MCF 10A (cell line): ENCODE measurements around the gene ALKBH2. TPM values are rescaled to one million over a fixed set of nuclear protein-coding genes. Genes with fewer than 3 reads are reported as not detected.

Experiments used
- BruUV-seq: library from RNA; stranded (reverse); fragments of 400-500 nt; replicated peaks from 2 replicates; lab custom pipeline; 2021; lab: Mats Ljungman, UMichigan
- CTCF ChIA-PET: fragments of 300-600 bp; sonication (Branson Sonifier 250); formaldehyde crosslinking; extraction: SDS; loops from one replicate; lab custom pipeline; 2021; ENCODE audit warnings: antibody characterized with exemption, inconsistent platforms; lab: Yijun Ruan, JAX
- POLR2A ChIA-PET: fragments of 300-600, 350-650 bp; sonication (Branson Sonifier 250); formaldehyde crosslinking; extraction: SDS; loops from one replicate; lab custom pipeline; 2020; ENCODE audit warnings: antibody characterized with exemption, inconsistent platforms; lab: Yijun Ruan, JAX
- DNase-seq: peaks from one replicate; pipeline ENCODE4 v3.0.0-alpha.2; 2018; ENCODE audit not compliant: unreplicated experiment
- H3K27ac Mint-ChIP-seq: one replicate; pipeline ENCODE4 v1.8.0; 2022; ENCODE audit warnings: mild to moderate bottlenecking, low read depth, mixed read lengths; ENCODE audit not compliant: unreplicated experiment
- H3K27me3 Mint-ChIP-seq: one replicate; pipeline ENCODE4 v1.8.0; 2022; ENCODE audit warnings: mixed read lengths; ENCODE audit not compliant: insufficient read depth, unreplicated experiment
- H3K36me3 Mint-ChIP-seq: one replicate; pipeline ENCODE4 v1.8.0; 2022; ENCODE audit warnings: mild to moderate bottlenecking, moderate library complexity, mixed read lengths; ENCODE audit not compliant: insufficient read depth, unreplicated experiment
- H3K4me1 Mint-ChIP-seq: one replicate; pipeline ENCODE4 v1.8.0; 2022; ENCODE audit warnings: mixed read lengths; ENCODE audit not compliant: insufficient read depth, unreplicated experiment
- H3K4me3 Mint-ChIP-seq: one replicate; pipeline ENCODE4 v1.8.0; 2022; ENCODE audit warnings: mild to moderate bottlenecking, moderate library complexity, mixed read lengths; ENCODE audit not compliant: unreplicated experiment
- H3K9me3 Mint-ChIP-seq: one replicate; pipeline ENCODE4 v1.8.0; 2022; ENCODE audit warnings: mixed read lengths; ENCODE audit not compliant: unreplicated experiment
- intact Hi-C: fragments of 100-400 bp; cut with micrococcal nuclease; formaldehyde crosslinking; loops from 2 replicates; pipeline ENCODE4 v1.14.1; 2022
- total RNA-seq: library from RNA; stranded (reverse); gene quantifications from 2 replicates; pipeline ENCODE4 v1.2.3, GENCODE V29; 2022
- TF ChIP-seq, protein P1 (sequence below): fragments of 200-600 bp; IDR thresholded peaks from one replicate; pipeline ENCODE4 v1.8.0; 2022; ENCODE audit warnings: antibody characterized with exemption, mild to moderate bottlenecking; ENCODE audit not compliant: unreplicated experiment

The ALKBH2 gene
- total RNA-seq, 1 experiment from 2014 or later, result 48.9 TPM

DNA sequence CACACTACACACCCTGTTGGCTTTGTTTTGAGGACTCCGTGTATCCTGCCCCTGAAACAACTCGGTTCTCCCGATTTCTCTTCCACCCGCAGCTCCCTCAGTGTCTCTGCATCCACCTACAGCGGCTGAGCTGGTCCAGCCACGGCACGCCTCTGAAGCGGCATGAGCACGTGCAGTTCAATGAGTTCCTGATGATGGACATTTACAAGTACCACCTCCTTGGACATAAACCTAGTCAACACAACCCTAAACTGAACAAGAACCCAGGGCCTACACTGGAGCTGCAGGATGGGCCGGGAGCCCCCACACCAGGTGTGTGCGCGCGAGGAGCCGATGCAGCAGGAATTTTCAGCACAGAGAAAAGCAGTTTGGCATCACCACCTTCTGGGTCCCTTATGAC is 10.5 kb downstream of the ALKBH2 start:
- H3K27ac Mint-ChIP-seq, result no peak overlapping the region
- CTCF ChIA-PET, result interaction anchor here (1.3 kb wide), 1 partner anchor 10 kb away, joined by 4 read pairs; no protein-coding TSS in a partner anchor
- no TSS peak for BruUV-seq
- POLR2A ChIA-PET, result no interaction called here
- TF ChIP-seq, protein P1, sequence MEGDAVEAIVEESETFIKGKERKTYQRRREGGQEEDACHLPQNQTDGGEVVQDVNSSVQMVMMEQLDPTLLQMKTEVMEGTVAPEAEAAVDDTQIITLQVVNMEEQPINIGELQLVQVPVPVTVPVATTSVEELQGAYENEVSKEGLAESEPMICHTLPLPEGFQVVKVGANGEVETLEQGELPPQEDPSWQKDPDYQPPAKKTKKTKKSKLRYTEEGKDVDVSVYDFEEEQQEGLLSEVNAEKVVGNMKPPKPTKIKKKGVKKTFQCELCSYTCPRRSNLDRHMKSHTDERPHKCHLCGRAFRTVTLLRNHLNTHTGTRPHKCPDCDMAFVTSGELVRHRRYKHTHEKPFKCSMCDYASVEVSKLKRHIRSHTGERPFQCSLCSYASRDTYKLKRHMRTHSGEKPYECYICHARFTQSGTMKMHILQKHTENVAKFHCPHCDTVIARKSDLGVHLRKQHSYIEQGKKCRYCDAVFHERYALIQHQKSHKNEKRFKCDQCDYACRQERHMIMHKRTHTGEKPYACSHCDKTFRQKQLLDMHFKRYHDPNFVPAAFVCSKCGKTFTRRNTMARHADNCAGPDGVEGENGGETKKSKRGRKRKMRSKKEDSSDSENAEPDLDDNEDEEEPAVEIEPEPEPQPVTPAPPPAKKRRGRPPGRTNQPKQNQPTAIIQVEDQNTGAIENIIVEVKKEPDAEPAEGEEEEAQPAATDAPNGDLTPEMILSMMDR, result no peak
- no peaks in the 10 kb centered on the region for H3K27me3 Mint-ChIP-seq
- no peaks in the 10 kb centered on the region for H3K4me1 Mint-ChIP-seq
- intact Hi-C loops, result no loop called here
- peaks cover 39% of the 10 kb centered on the region for H3K36me3 Mint-ChIP-seq
- DNase-seq, result no peak
- no peak overlapping the region for H3K4me3 Mint-ChIP-seq
- H3K9me3 Mint-ChIP-seq, result no peaks in the 10 kb centered on the region

DNA sequence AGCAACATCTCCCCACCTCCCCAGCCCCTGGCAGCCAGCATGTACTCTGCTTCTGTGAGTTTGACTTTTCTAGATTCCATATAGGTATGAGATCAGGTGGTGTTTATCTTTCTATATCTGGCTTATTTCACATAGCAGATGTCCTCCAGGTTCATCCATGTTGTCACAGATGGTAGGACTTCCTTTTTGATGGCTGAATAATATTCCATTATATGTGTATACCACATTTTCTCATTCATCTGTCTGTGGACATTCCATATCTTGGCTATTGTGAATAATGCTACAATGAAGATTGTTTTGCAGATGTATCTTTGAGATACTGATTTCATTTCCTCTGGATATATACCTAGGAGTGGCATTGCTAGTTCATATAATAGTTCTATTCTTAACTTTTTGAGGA is 18.4 kb downstream of the ALKBH2 start:
- POLR2A ChIA-PET, result no interaction called here
- no peaks in the 10 kb centered on the region for H3K27me3 Mint-ChIP-seq
- CTCF ChIA-PET, result no interaction called here
- intact Hi-C loops, result no loop called here
- no peak for DNase-seq
- H3K36me3 Mint-ChIP-seq, result peaks cover 50% of the 10 kb centered on the region
- TF ChIP-seq, protein P1, result no peak
- H3K4me1 Mint-ChIP-seq, result no peaks in the 10 kb centered on the region
- no TSS peak for BruUV-seq
- H3K27ac Mint-ChIP-seq, result no peak overlapping the region
- H3K9me3 Mint-ChIP-seq, result no peaks in the 10 kb centered on the region
- no peak overlapping the region for H3K4me3 Mint-ChIP-seq

DNA sequence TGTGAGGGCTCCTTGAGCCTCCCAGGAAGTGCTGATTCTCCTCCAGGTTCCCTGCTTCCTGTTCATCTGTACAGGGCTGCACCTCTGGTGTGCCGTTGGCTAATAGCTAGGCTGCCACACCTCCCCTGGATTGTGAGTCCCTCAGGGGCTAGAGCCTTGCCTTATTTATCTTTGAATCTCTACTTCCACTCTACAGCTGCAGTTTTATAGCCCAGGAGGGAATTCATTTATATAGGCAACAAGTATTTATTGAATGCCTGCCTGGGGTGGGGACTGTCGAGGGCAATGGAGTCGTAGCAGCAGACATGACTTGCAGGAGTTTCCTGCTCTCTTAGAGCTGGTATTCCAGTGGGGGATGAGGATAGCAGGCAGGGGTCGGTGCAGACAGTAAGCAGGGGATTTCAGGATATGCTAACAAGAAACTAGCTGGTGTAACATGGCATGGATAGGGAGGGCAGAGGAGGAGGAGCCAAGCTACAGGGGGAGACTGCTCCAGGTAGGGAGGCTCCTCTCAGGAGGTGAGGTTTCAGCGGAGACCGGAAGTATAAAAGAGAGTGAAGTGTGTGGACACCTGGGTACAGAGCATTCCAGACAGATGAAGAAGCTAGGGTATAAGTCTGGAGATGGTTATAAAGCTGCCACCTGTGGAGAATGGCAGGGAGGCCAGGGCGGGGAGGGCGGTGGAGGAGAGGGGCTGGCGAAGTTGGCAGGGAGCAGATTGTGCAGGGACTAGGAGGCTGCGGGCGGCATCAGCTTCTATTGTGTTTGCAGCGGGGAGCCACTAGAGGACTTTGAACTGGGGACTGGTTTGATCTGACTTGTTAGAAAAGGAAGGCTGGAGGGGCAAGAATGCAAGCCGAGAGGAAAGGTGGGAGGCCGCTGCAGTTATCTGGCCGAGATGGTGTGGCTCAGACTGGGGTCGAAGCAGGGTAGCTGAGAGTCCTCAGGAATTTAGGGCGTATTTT is 23.7 kb downstream of the ALKBH2 start:
- Mint-ChIP-seq H3K27me3 (no peaks in the 10 kb centered on the region), H3K36me3 (peaks cover 42% of the 10 kb centered on the region), H3K9me3 (no peaks in the 10 kb centered on the region), H3K27ac (no peak overlapping the region), H3K4me3 (no peak overlapping the region), H3K4me1 (no peaks in the 10 kb centered on the region)
- ChIA-PET POLR2A (interaction anchor here (1.2 kb wide), 1 partner anchor 112 kb away, joined by 3 read pairs; no protein-coding TSS in a partner anchor), CTCF (interaction anchor here (0.5 to 1.2 kb wide), 4 partner anchors 23 to 901 kb away, joined by 3 to 5 read pairs (median 3); partner anchors contain the start of gene ALKBH2)
- BruUV-seq, result no TSS peak
- TF ChIP-seq, protein P1, result no peak
- intact Hi-C loops, result no loop called here
- DNase-seq, result no peak

DNA sequence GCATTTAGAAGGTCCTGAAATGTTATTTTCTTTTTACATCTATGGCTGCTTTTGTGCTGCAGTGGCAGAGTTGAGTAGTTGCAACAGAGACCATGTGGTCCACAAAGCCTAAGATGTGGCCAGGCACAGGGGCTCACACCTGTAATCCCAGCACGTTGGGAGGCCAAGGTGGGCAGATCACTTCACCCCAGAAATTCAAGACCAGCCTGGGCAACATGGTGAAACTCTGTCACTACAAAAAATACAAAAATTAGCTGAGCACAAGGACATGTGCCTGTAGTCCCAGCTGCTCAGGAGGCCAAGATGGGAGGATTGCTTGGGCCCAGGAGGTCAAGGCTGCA is 27.4 kb downstream of the ALKBH2 start:
- no peak for DNase-seq
- no peak overlapping the region for H3K4me3 Mint-ChIP-seq
- intact Hi-C loops, result no loop called here
- peaks cover 30% of the 10 kb centered on the region for H3K36me3 Mint-ChIP-seq
- ChIA-PET CTCF (interaction anchor here (1.5 kb wide), 1 partner anchor 27 kb away, joined by 3 read pairs; no protein-coding TSS in a partner anchor), POLR2A (interaction anchor here (0.6 to 1.4 kb wide), 2 partner anchors 27 to 376 kb away, joined by 3 to 4 read pairs; no protein-coding TSS in a partner anchor)
- H3K4me1 Mint-ChIP-seq, result no peaks in the 10 kb centered on the region
- BruUV-seq, result no TSS peak
- H3K9me3 Mint-ChIP-seq, result no peaks in the 10 kb centered on the region
- TF ChIP-seq, protein P1, result no peak
- H3K27me3 Mint-ChIP-seq, result no peaks in the 10 kb centered on the region
- H3K27ac Mint-ChIP-seq, result no peak overlapping the region
